ENCODE data around the gene NT5C2.
"Not testable (repeated sequence)": the region's sequence is repeated elsewhere in the genome, so short reads cannot be mapped to it uniquely, and the experiment has no call there.

NT5C2 gene

GRCh38 chr10:103203466-103203865 is 10.4 kb upstream of the NT5C2 start:
- DNase-seq (ENCODE audit: insufficient read length, low spot score) = no peak
- FAIRE-seq = no peak

- DNase-seq (ENCODE audit: insufficient read length, low spot score) (no peak), FAIRE-seq (no peak)
Measured at GRCh38 chr10:103202319-103202718, 9.2 kb upstream of the NT5C2 start.

GRCh38 chr10:103199488-103199887 is 6.4 kb upstream of the NT5C2 start:
- FAIRE-seq = no peak

GRCh38 chr10:103198648-103199047 is 5.6 kb upstream of the NT5C2 start:
- no peak for FAIRE-seq

More at GRCh38 chr10:103199488-103199887, 6.4 kb upstream of the NT5C2 start:
- DNase-seq (ENCODE audit: insufficient read length, low spot score) = no peak

GRCh38 chr10:103197903-103198302 is 4.8 kb upstream of the NT5C2 start:
- FAIRE-seq (no peak), DNase-seq (ENCODE audit: insufficient read length, low spot score) (no peak)

More at GRCh38 chr10:103198648-103199047, 5.6 kb upstream of the NT5C2 start:
- no peak for DNase-seq (ENCODE audit: insufficient read length, low spot score)

GRCh38 chr10:103197174-103197573 is 4.1 kb upstream of the NT5C2 start:
- peak; percentile 46 for FAIRE-seq
- peak; percentile 84 for DNase-seq (ENCODE audit: insufficient read length, low spot score)

GRCh38 chr10:103196516-103196915 is 3.4 kb upstream of the NT5C2 start:
- DNase-seq (ENCODE audit: insufficient read length, low spot score) = no peak
- no peak for FAIRE-seq

GRCh38 chr10:103193820-103194529 is 903 bp upstream of the NT5C2 start:
- no peak for DNase-seq (ENCODE audit: insufficient read length, low spot score)
- no peak for FAIRE-seq

GRCh38 chr10:103192451-103193106 is 493 bp downstream of the NT5C2 start:
- DNase-seq (ENCODE audit: insufficient read length, low spot score) (peak; percentile 40), FAIRE-seq (peak; percentile 51)

- no peak for FAIRE-seq
- no peak for DNase-seq (ENCODE audit: insufficient read length, low spot score)
Measured at GRCh38 chr10:103192089-103192450, 1.0 kb downstream of the NT5C2 start.

GRCh38 chr10:103191198-103191597 is 1.9 kb downstream of the NT5C2 start:
- FAIRE-seq; DNase-seq (ENCODE audit: insufficient read length, low spot score): not testable (repeated sequence)

- no peak for DNase-seq (ENCODE audit: insufficient read length, low spot score)
- no peak for FAIRE-seq
Measured at GRCh38 chr10:103188853-103189252, 4.2 kb downstream of the NT5C2 start.

GRCh38 chr10:103186128-103186527 is 6.9 kb downstream of the NT5C2 start:
- FAIRE-seq (no peak), DNase-seq (ENCODE audit: insufficient read length, low spot score) (no peak)

- no peak for FAIRE-seq
- no peak for DNase-seq (ENCODE audit: insufficient read length, low spot score)
Measured at GRCh38 chr10:103184615-103185014, 8.5 kb downstream of the NT5C2 start.

- not testable (repeated sequence) for DNase-seq (ENCODE audit: insufficient read length, low spot score); FAIRE-seq
Measured at GRCh38 chr10:103183991-103184451, 9.1 kb downstream of the NT5C2 start.

- DNase-seq (ENCODE audit: insufficient read length, low spot score) (no peak), FAIRE-seq (no peak)
Measured at GRCh38 chr10:103181244-103181643, 11.8 kb downstream of the NT5C2 start.

GRCh38 chr10:103180491-103180890 is 12.6 kb downstream of the NT5C2 start:
- no peak for FAIRE-seq
- DNase-seq (ENCODE audit: insufficient read length, low spot score) = no peak

- DNase-seq (ENCODE audit: insufficient read length, low spot score) (no peak), FAIRE-seq (no peak)
Measured at GRCh38 chr10:103177123-103177522, 15.9 kb downstream of the NT5C2 start.

GRCh38 chr10:103175580-103176285 is 17.3 kb downstream of the NT5C2 start:
- no peak for DNase-seq (ENCODE audit: insufficient read length, low spot score)
- FAIRE-seq = no peak

GRCh38 chr10:103174324-103174723 is 18.7 kb downstream of the NT5C2 start:
- not testable (repeated sequence) for FAIRE-seq; DNase-seq (ENCODE audit: insufficient read length, low spot score)

GRCh38 chr10:103171278-103171677 is 21.8 kb downstream of the NT5C2 start:
- no peak for DNase-seq (ENCODE audit: insufficient read length, low spot score)
- FAIRE-seq = no peak
